Brain microvascular endothelial cell (primary cell): Measurements from ENCODE around the gene NRIP2.

Experiments
- DNase-seq: peaks from one replicate; pipeline ENCODE4 v3.0.0-alpha.2; 2020
- H3K27ac ChIP-seq: fragments of 250-450 bp; sonication (Bioruptor Pico); 2 replicates; pipeline ENCODE4 v1.5.1; 2020; ENCODE audit warnings: mild to moderate bottlenecking, moderate library complexity
- H3K27me3 ChIP-seq: fragments of 250-450 bp; sonication (Bioruptor Pico); replicated peaks from 2 replicates; pipeline ENCODE4 v1.5.1; 2020; ENCODE audit warnings: mild to moderate bottlenecking
- H3K36me3 ChIP-seq: fragments of 250-450 bp; sonication (Bioruptor Pico); replicated peaks from 2 replicates; pipeline ENCODE4 v1.5.1; 2020; ENCODE audit warnings: mild to moderate bottlenecking
- H3K4me3 ChIP-seq: 2 replicates; pipeline ENCODE4 v1.5.1; 2011; ENCODE audit warnings: low read depth, mild to moderate bottlenecking, control low read depth, low read length, moderate library complexity
- CTCF ChIP-seq: IDR thresholded peaks from 2 replicates; pipeline ENCODE4 v1.5.1; 2011; ENCODE audit warnings: low read depth, mild to moderate bottlenecking, moderate library complexity, low read length, control low read depth, inconsistent platforms; ENCODE audit errors: missing control alignments
- in situ Hi-C: cut with HindIII; loops from 2 replicates; pipeline ENCODE4 v1.10.0; 2017; ENCODE audit warnings: low sequenced_read_pairs, low pct_ligation_motif_present

NRIP2 gene

GRCh38 chr12:2812290-2813213, 22.3 kb downstream of the NRIP2 start, which contains the start of gene ITFG2:
ITFG2 (plus strand) TSS chr12:2812668; CDS start chr12:2812761, 93 bp downstream.
- DNase-seq, result peak; percentile 98
- in situ Hi-C loops, result no loop called here
- H3K4me3 ChIP-seq, result peak within 1 kb of the TSS; percentile 68
- no peak for TF ChIP-seq CTCF
- peak within 1 kb of the TSS; percentile 93 for H3K27ac ChIP-seq
- peaks cover under 1% of the 10 kb centered on the region for H3K36me3 ChIP-seq
- no peaks in the 10 kb centered on the region for H3K27me3 ChIP-seq

- in situ Hi-C loops, result no loop called here
- Histone ChIP-seq H3K27me3 (no peaks in the 10 kb centered on the region), H3K4me3 (peak overlapping the region; percentile 50), H3K27ac (no peak overlapping the region), H3K36me3 (no peaks in the 10 kb centered on the region)
- no peak for TF ChIP-seq CTCF
- no peak for DNase-seq
Observed at GRCh38 chr12:2811801-2812200, 23.0 kb downstream of the NRIP2 start.

GRCh38 chr12:2806700-2807099, 28.1 kb downstream of the NRIP2 start:
- no peak for DNase-seq
- TF ChIP-seq CTCF, result no peak
- in situ Hi-C loops, result no loop called here

GRCh38 chr12:2805143-2805520, 29.7 kb downstream of the NRIP2 start:
- in situ Hi-C loops, result no loop called here
- no peak for TF ChIP-seq CTCF
- H3K4me3 ChIP-seq, result no peak overlapping the region
- DNase-seq, result peak; percentile 29
- peak overlapping the region; percentile 70 for H3K27ac ChIP-seq
- H3K27me3 ChIP-seq, result no peaks in the 10 kb centered on the region
- H3K36me3 ChIP-seq, result peaks cover 34% of the 10 kb centered on the region

More at GRCh38 chr12:2806700-2807099, 28.1 kb downstream of the NRIP2 start:
- H3K36me3 ChIP-seq, result peaks cover 22% of the 10 kb centered on the region
- no peak overlapping the region for H3K4me3 ChIP-seq
- no peaks in the 10 kb centered on the region for H3K27me3 ChIP-seq
- H3K27ac ChIP-seq, result no peak overlapping the region

GRCh38 chr12:2804393-2805142, 30.3 kb downstream of the NRIP2 start:
- Histone ChIP-seq H3K27me3 (no peaks in the 10 kb centered on the region), H3K4me3 (no peak overlapping the region), H3K27ac (peak overlapping the region; percentile 70), H3K36me3 (peaks cover 39% of the 10 kb centered on the region)
- peak; percentile 82 for DNase-seq
- TF ChIP-seq CTCF, result no peak
- in situ Hi-C loops, result no loop called here
